ENCODE results near the gene IGSF3. TPM values are rescaled to one million over a fixed set of nuclear protein-coding genes. Genes with fewer than 3 reads are reported as not detected.

The IGSF3 gene
- total RNA-seq, 1 experiment from 2014 or later: 4.0 TPM

- no peak for DNase-seq (ENCODE audit: low spot score)
- no TSS peak for BruUV-seq (replicated peaks)
- Histone ChIP-seq H3K27me3 (replicated peaks; ENCODE audit: insufficient read depth, low read depth, low read length, poor library complexity) (no peaks in the 10 kb centered on the region), H3K4me1 (ENCODE audit: insufficient read depth, low read length, poor library complexity, severe bottlenecking) (no peaks in the 10 kb centered on the region), H3K4me3 (ENCODE audit: low read depth, low read length, poor library complexity, severe bottlenecking) (no peak overlapping the region), H3K9me3 (ENCODE audit: low read depth, low read length, poor library complexity, severe bottlenecking) (no peaks in the 10 kb centered on the region), H3K36me3 (ENCODE audit: insufficient read depth, low read length, poor library complexity, severe bottlenecking) (no peaks in the 10 kb centered on the region), H3K27ac (ENCODE audit: low read depth, low read length, poor library complexity, severe bottlenecking) (no peak overlapping the region)
- ChIA-PET POLR2A (ENCODE audit: low non-redundant PET) (no interaction called here), CTCF (no interaction called here)
- no peak for TF ChIP-seq CTCF (conservative IDR thresholded peaks at IDR 0.05; ENCODE audit: low read depth, low read length)
- intact Hi-C loops (cut with micrococcal nuclease; ENCODE audit: unreplicated experiment): no loop called here
Measured at GRCh38 chr1:116525440-116525839, 142.1 kb downstream of the IGSF3 start.

Small RNAs within 50 kb of the gene (microRNA-seq; reads per million reads assigned to microRNA genes)
- gene MIR320B1 (not detected), gene MIR548AC (not detected)

Other genes with a start within 250 kb of the IGSF3 start
- 8.2 and 9.1 TPM in 2 replicates for gene CD58, start 96.7 kb downstream of the IGSF3 start, total RNA-seq (2021)
- gene CD2, start 86.7 kb upstream of the IGSF3 start, total RNA-seq (2021): not detected in 2 replicates
- gene PTGFRN, start 242.2 kb upstream of the IGSF3 start, total RNA-seq (2021): 29.5 and 34.3 TPM in 2 replicates

All from A673 (cell line).